Stimulated activated CD8-positive, alpha-beta memory T cell treated with anti-CD3 and anti-CD28 coated beads, Interleukin-15, amount 100 ng/mL, for 48 hours (primary cell): Measurements from ENCODE around the gene TAS2R4.
"Not testable (repeated sequence)": the region's sequence is repeated elsewhere in the genome, so short reads cannot be mapped to it uniquely, and the experiment has no call there.

ENCODE experiments used
- DNase-seq, 2 donors: peaks; one replicate each; pipeline ENCODE4 v3.0.0-alpha.2; 2020; ENCODE audit warnings: low read depth in 2 of 2

TAS2R4 gene, protein sequence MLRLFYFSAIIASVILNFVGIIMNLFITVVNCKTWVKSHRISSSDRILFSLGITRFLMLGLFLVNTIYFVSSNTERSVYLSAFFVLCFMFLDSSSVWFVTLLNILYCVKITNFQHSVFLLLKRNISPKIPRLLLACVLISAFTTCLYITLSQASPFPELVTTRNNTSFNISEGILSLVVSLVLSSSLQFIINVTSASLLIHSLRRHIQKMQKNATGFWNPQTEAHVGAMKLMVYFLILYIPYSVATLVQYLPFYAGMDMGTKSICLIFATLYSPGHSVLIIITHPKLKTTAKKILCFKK

GRCh38 chr7:141776374-141776773, at the start of gene TAS2R4:
Gene TAS2R4 (plus strand): TSS chr7:141776674. CDS start chr7:141778489, 1,815 bp downstream.
- no peak for DNase-seq

DNA sequence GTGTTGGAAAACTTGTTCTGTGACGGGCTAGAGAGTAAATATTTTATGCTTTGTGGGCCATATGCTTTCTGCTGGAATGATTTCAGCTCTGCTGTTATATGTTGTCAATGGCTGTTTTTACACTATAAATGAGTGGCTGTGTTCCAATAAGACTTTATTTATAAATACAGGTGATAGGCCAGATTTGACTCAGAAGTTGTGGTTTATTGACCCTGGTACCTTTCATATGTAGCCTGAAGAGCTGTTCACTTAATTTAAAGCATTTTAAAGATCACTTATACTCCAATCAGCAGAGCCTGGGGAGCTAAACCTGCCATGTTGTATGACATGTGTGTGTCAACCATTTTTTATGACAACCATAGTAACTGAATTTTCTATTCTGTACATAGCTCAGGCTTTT, 47.5 kb upstream of the TAS2R4 start:
- no peak for DNase-seq

DNA sequence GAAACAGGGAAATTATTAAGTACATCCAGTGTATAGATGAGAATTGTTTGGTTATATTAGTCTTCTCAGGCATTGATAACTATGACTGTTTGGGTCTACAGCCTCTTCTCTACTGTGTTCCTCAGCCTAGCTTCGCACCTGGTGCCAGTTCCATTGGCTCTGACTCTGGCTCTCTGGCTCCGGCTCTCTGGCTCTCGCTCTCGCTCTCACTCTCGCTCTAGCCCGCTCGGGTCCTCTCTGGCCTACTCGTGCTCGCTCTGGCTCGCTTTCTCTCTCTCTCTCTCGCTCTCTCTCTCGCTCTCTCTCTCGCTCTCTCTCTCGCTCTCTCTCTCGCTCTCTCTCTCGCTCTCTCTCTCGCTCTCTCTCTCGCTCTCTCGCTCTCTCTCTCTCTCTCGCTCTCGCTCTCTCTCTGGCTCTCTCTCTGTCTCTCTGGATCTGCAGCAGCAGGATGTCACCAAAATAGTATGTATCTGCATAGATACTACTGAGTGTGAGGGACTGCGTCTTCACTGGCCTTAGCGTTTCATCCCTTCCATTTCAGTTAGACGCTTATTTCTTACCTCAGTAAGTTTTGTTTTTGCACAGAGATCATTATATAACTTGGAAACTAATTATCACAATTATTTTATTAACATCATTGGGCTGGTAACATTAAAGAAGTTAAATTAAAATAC, 44.9 kb upstream of the TAS2R4 start:
- DNase-seq: no peak

GRCh38 chr7:141737118-141737835, 39.2 kb upstream of the TAS2R4 start:
- no peak for DNase-seq

DNA sequence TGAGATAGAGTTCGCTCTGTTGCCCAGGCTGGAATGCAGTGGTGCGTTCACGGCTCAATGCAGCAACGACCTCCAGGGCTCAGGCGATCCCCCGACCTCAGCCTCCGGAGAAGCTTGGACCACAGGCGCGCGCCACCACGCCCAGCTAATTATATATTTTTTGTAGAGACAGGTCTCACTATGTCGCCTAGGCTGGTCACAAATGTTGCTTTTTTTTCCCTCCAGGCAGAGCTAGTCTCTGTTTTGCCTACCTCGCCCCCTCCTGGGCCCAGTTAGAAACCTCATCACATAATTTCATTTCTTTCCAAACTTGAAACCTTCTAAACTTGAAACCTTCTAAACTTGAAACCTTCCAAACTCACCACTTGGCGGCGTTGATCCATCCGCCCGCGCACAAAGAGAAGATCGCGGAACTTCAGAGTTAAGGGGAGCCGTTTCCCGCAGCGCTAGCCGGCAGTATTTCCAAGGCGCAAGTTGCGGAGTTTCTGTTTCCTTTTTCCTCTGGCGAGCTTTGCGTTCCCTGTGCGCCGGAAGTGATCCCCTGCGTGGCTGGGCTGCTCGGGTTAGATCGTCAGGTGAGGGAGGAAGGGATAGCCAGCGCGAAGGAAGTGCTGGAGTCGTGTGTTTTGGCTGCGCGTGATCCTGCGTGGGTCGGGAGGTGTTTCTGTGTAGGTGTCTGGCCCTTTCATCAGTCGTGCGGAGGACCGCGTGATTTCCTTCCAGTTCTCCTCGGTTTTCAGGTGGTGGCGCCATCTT, 38.5 kb upstream of the TAS2R4 start, which contains the start of gene SSBP1:
Gene SSBP1, plus strand, starts transcription at position 523 of the 756 bp plus-strand sequence. CDS start 809 bp downstream, outside the sequence.
- peak; percentile 82 to 83 for DNase-seq

DNA sequence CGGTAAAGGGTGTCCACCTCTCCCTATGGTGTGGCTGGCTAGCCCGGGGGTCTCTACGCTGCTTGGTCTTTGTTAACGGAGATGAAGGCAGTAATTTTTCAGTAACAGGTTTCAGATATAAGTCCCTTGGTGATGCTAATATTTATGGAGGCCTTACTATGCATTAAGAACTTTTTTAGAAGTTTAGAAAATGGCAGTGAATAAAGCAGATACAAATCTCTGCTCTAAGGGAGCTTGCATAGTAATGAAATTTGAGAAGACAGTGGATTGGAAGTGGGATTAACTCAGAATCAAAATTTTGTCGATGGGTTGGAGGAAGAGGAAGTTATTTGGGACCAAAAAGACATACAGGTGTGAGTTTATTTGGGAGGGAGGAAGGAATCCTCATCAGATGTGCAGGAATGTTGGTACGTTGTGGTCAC, 37.9 kb upstream of the TAS2R4 start:
- DNase-seq: no peak

- DNase-seq: no peak
Measured at GRCh38 chr7:141739250-141739649, 37.2 kb upstream of the TAS2R4 start.

- DNase-seq: no peak
Measured at GRCh38 chr7:141742229-141742628, 34.2 kb upstream of the TAS2R4 start.

- DNase-seq: no peak
Measured at GRCh38 chr7:141744131-141744530, 32.3 kb upstream of the TAS2R4 start.

DNA sequence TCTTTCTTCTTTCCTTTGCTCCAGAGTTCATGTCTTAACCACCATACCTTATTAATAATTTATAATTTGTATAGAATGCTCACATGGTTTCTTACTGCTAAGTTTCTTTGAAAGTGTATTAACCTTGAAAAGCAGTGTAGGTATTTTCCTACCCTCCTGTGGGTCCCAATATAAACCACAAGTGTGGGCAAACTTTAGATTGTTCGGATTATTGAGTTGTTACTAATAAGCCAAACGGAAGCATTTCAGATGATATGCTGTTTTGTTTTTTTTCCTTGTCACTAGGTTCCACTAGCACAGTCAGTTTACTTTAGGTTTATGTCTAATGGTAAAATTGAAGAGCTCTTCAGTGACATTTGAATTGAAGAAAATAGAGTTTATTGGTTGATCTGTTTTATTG, 28.1 kb upstream of the TAS2R4 start:
- DNase-seq: no peak

- not testable (repeated sequence) for DNase-seq
Measured at GRCh38 chr7:141751904-141752303, 24.6 kb upstream of the TAS2R4 start.

DNA sequence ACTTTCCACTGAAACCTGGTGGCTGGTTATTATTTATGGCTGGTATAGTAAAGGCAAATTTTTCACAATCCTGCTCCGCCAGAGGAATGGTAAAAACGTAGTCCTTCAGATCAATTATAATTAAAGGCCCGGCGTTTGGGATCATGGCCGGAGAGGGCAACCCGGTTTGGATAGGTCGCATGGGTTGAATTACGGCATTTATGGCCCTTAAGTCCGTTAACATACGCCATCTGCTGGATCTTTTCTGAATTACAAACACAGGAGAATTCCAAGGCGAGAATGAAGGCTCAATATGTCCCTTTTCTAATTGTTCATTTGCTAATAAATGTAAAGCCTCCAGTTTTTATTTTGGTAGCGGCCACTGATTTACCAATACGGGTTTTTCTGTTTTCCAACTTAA, 23.8 kb upstream of the TAS2R4 start:
- no peak for DNase-seq

DNA sequence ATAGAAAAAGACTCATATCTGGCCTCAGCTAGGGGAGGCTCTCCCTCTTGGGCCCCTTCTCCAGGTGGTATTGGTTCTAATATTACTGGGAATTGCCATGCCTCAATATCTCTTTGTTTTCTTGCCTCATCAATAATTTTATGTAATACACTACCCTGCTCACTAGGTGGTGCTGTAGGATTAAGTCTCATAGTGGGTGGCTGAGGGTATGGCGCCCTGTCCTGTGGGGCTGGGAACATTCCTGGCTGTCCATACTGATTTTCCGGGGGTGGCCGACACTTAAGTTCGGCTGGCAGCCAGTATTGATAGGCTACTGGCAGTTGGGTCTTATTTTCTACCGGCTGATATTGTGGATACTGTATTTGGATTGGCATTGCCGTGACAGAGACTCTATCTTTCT, 21.5 kb upstream of the TAS2R4 start:
- DNase-seq: no peak

DNA sequence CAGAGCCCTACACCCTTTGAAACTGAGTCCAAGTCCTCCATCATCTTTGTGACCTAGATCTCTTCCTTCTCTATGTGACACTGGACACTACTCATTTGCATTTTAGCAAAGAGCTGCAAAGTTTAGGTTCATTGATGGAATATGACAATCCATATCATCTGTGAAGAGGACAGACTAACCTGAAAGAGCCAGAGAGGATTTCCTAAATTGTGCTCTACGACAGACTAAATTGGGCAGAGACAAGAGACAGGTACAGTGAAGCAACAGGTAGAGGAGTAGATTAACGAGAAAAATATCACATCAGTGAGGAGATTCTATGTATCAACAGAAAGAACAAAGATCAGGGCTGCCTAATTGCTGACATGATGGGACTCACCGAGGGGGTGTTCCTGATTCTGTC, 12.7 kb upstream of the TAS2R4 start, which contains the start of gene TAS2R3:
Gene TAS2R3, plus strand, starts transcription at position 301 of the 400 bp plus-strand sequence. Its CDS starts 62 bp downstream, at position 363.
- no peak for DNase-seq

- not testable (repeated sequence) for DNase-seq
Measured at GRCh38 chr7:141770083-141770583, 6.3 kb upstream of the TAS2R4 start.

DNA sequence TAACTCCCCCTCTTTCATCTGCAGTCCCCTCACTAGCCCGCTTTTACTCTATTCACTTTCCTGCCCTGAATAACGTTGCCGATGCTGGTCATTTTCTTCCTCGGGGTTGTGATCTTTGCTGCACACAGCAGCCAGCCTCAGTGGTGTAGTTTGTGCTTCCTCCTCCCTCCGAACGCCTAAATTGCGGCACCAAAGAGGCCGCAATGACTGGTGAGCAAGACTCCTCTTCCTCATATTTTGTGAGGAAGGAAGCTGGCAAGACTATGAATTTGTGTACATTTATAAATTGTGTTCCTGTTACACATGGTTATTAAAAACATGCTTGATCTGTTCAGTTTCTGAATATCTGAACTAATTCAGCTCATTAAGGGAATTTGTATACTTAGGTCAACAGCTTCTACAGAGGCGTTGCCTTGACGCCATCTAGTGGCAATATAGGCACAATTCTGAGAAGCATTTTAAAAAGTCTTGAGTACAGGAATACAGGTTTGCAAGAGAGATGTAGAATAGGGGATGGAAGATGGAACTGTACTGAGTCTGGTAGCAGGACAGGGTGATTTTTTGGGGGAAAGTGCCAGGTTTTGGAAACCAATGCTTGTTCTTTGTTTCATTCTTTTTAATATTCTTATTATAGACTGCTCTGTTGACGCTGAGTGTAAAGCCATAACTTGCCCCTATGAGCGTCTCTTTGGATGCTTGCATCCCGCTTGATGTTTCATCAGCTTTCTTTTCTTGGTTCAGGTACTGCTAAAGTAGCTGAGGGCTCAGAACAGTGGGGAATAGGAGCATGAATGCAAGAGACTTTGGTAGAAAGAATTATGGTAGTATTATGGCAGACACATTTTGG, 9.5 kb downstream of the TAS2R4 start:
- peak in 1 of 2 donors; percentile 2 for DNase-seq

GRCh38 chr7:141788296-141788695, 11.8 kb downstream of the TAS2R4 start:
- no peak for DNase-seq

DNA sequence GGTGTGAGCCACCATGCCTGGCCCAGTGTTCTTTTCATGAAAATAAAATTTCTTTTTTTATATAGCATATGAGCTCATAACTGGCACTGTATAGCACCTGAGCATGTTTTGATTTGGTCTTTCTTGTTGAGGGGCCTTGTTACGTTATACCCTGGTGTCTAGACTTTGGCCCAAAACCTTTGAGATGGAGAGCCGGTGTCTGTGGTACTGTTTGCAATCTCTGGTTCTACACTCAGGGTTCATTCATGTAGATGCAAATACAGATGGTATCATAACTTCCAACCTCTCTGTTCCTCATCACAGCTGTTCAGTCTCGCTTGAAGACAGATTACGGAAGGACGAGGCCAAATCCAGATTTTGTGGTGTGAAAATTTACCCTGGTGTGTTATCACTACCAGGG, 13.4 kb downstream of the TAS2R4 start, which contains the start of gene TAS2R5:
Gene TAS2R5, plus strand, starts transcription at position 301 of the 400 bp plus-strand sequence. CDS start 145 bp downstream, outside the sequence.
- no peak for DNase-seq

DNA sequence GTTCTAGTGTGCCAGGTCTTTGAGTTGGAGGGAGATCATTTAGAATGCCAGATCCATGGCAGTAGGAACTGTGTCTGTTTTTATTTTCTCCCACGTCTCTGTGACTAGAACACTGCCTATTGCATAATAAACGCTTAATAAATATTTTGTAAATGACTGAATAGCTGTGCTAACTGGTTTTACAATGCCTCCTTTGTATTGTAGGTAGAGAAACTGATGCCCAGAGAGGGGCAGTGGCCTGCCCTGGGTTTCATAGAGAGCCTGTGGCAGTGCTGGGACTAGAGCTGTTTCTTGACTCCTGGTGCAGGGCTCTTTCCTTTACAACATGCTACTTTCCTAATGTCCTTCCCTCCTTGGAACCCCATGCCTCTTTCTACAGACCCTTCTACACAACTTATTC, 16.1 kb downstream of the TAS2R4 start:
- no peak for DNase-seq

- DNase-seq: no peak
Measured at GRCh38 chr7:141820067-141820466, 43.6 kb downstream of the TAS2R4 start.
